Small intestine (tissue), 7 donors: ENCODE measurements around the gene CNGB1. TPM values are rescaled to one million over a fixed set of nuclear protein-coding genes. Genes with fewer than 3 reads are reported as not detected.
"Not testable (repeated sequence)": the region's sequence is repeated elsewhere in the genome, so short reads cannot be mapped to it uniquely, and the experiment has no call there.

Experiments
- DNase-seq, 2 donors: peaks; one replicate each; pipeline versions ENCODE4 v3.0.0 to v3.0.0-alpha.2; 2013
- FAIRE-seq: peaks from 2 replicates; lab custom pipeline; 2012; peaks lifted over from hg19 to GRCh38; lab: Jason Lieb, UNC
- H3K27ac ChIP-seq, 3 donors: one replicate each; pipeline ENCODE4 v1.5.1; 2013; ENCODE audit warnings: low read length in 2 of 3, mild to moderate bottlenecking in 2 of 3, control low read depth in 1 of 3, inconsistent platforms in 1 of 3, low read depth in 1 of 3, moderate library complexity in 1 of 3
- H3K27me3 ChIP-seq, 3 donors: one replicate each; pipeline ENCODE4 v1.6.1; 2013; ENCODE audit warnings: low read length in 3 of 3, inconsistent platforms in 1 of 3; ENCODE audit not compliant: control insufficient read depth in 3 of 3, insufficient read depth in 3 of 3
- H3K36me3 ChIP-seq, 3 donors: one replicate each; pipeline ENCODE4 v1.6.1; 2013; ENCODE audit warnings: low read length in 3 of 3, inconsistent platforms in 1 of 3, low read depth in 1 of 3, mild to moderate bottlenecking in 1 of 3, moderate library complexity in 1 of 3; ENCODE audit not compliant: control insufficient read depth in 3 of 3, insufficient read depth in 2 of 3
- H3K4me1 ChIP-seq, 3 donors: one replicate each; pipeline ENCODE4 v1.6.1; 2013; ENCODE audit warnings: low read length in 2 of 3, inconsistent platforms in 1 of 3, low read depth in 1 of 3, mild to moderate bottlenecking in 1 of 3, moderate library complexity in 1 of 3; ENCODE audit not compliant: control insufficient read depth in 3 of 3, insufficient read depth in 2 of 3
- H3K4me3 ChIP-seq, 3 donors: one replicate each; pipeline ENCODE4 v1.5.1; 2013; ENCODE audit warnings: low read length in 3 of 3, control low read depth in 1 of 3, inconsistent platforms in 1 of 3, low read depth in 1 of 3, mild to moderate bottlenecking in 1 of 3, moderate library complexity in 1 of 3
- H3K9me3 ChIP-seq, 2 donors: one replicate each; pipeline ENCODE4 v1.6.1; 2013; ENCODE audit warnings: low read depth in 1 of 2, low read length in 1 of 2; ENCODE audit not compliant: control insufficient read depth in 2 of 2, insufficient read depth in 1 of 2
- WGBS, 3 donors: extraction: QIAGEN DNeasy Blood & Tissue Kit; methylation state at CpG; one replicate each; pipeline ENCODE4 v1.1.7; 2013; 5-methylcytosine and 5-hydroxymethylcytosine counted together
- polyA plus RNA-seq, 4 donors: library from polyadenylated mRNA; stranded (reverse) in 3 of 4; unstranded in 1 of 4; fragments of 200-250 nt in 3 of 4; fragments of 120-200 nt in 1 of 4; gene quantifications; one replicate each; pipeline versions ENCODE4 v1.2.1 to v1.2.3, GENCODE V29; 2013
- donor health status: healthy with polysubstance abuse.
- donor health status: control.
- donor health status: control.
- donor health status: Bipolar disorder and iron deficiency.
- donor health status: healthy.

Gene CNGB1
- polyA plus RNA-seq, 4 donors: 1.3 to 1.7 TPM; not detected in 2

- 90 to 96% (median 95%) methylated on average over 11 of the region's 11 CpGs for WGBS, 3 donors
Measured at GRCh38 chr16:58009856-58010416, 39.0 kb upstream of the CNGB1 start.

GRCh38 chr16:58004736-58005135, 33.8 kb upstream of the CNGB1 start:
- not testable (repeated sequence) for H3K4me1 ChIP-seq, DNase-seq, H3K27me3 ChIP-seq, FAIRE-seq, H3K4me3 ChIP-seq, H3K27ac ChIP-seq, H3K9me3 ChIP-seq
- 83 to 97% (median 94%) methylated on average over 12 of the region's 12 CpGs for WGBS, 3 donors
- peaks cover 0 to 13% (median 0%) of the 10 kb centered on the region in 3 donors for H3K36me3 ChIP-seq

More at GRCh38 chr16:58009856-58010416, 39.0 kb upstream of the CNGB1 start:
- no peaks in the 10 kb centered on the region for H3K27me3 ChIP-seq
- no peak overlapping the region for H3K4me3 ChIP-seq
- H3K4me1 ChIP-seq: no peaks in the 10 kb centered on the region
- H3K27ac ChIP-seq: no peak overlapping the region
- FAIRE-seq (no peak), DNase-seq (no peak)
- peaks cover 0 to 32% (median 17%) of the 10 kb centered on the region in 3 donors for H3K36me3 ChIP-seq
- no peaks in the 10 kb centered on the region for H3K9me3 ChIP-seq

DNA sequence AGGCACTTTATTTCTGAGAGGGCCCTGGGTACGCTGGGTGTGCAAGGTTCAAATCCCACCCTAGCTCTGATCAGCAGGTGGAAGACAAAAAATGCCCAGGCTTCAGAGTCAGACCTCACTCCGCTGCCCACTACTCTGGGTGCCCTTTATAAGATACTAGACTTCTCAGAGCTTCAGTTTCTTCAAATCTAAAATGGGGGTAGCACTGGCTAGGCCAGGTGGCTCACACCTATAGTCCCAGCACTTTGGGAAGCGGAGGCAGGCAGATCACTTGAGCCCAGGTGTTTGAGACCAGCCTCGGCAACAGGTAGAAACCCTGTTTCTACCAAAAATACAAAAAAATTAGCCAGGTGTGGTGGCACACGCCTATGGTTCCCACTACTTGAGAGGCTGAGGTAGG, 32.0 kb upstream of the CNGB1 start:
- no peak for DNase-seq
- Histone ChIP-seq H3K27me3 (no peaks in the 10 kb centered on the region), H3K9me3 (no peaks in the 10 kb centered on the region), H3K4me1 (peaks cover 0 to 12% (median 0%) of the 10 kb centered on the region in 3 donors), H3K36me3 (peaks cover 0 to 18% (median 0%) of the 10 kb centered on the region in 3 donors), H3K27ac (no peak overlapping the region), H3K4me3 (no peak overlapping the region)
- WGBS, 3 donors: 92 to 95% (median 94%) methylated on average over 5 of the region's 5 CpGs
- FAIRE-seq: no peak

- 84 to 88% (median 85%) methylated on average over 9 of the region's 9 CpGs for WGBS, 3 donors
Measured at GRCh38 chr16:58002416-58002800, 31.5 kb upstream of the CNGB1 start.

DNA sequence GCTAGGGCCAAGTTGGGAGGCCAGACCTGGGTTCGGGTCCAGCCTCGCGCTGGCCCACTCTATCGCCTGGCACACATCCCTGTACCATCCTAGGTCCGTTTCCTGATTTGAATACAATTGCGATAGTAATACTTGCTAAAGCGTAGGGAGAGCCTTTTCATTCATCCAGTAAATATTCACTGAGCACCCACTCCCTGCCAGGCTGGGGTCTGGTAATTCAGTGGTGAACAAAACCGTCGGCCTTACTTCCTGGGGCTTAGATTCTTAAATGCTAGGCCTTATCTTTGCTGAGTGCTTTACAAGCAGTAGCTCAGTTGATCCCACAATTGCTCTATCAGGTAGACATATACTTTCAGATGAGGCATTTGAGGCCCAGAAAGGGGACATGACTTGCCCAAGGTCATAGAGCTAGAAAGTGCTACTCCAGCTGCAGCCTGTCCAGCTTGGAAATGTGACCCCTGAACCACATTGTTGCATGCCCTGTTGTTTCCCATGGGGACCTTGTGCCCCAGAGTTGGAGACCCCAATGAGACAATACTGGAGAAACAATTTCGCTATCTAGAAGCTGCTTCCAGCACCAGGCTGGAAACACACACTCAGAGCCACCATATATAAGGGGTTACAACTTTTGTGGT, 31.0 kb upstream of the CNGB1 start:
- no peaks in the 10 kb centered on the region for H3K27me3 ChIP-seq
- 28 to 39% (median 38%) methylated on average over 9 to 10 of the region's 10 CpGs for WGBS, 3 donors
- peaks cover 0 to 28% (median 0%) of the 10 kb centered on the region in 3 donors for H3K36me3 ChIP-seq
- no peaks in the 10 kb centered on the region for H3K9me3 ChIP-seq
- peaks cover 0 to 12% (median 0%) of the 10 kb centered on the region in 3 donors for H3K4me1 ChIP-seq
- no peak for FAIRE-seq
- H3K4me3 ChIP-seq: peak overlapping the region; percentile 78 to 89 (median 85)
- no peak overlapping the region for H3K27ac ChIP-seq
- peak in 1 of 2 donors; percentile 16 for DNase-seq

More at GRCh38 chr16:58002416-58002800, 31.5 kb upstream of the CNGB1 start:
- FAIRE-seq: no peak
- H3K9me3 ChIP-seq: no peaks in the 10 kb centered on the region
- H3K27ac ChIP-seq: no peak overlapping the region
- peaks cover 0 to 12% (median 0%) of the 10 kb centered on the region in 3 donors for H3K4me1 ChIP-seq
- peaks cover 0 to 23% (median 0%) of the 10 kb centered on the region in 3 donors for H3K36me3 ChIP-seq
- H3K4me3 ChIP-seq: no peak overlapping the region
- DNase-seq: no peak
- H3K27me3 ChIP-seq: no peaks in the 10 kb centered on the region

DNA sequence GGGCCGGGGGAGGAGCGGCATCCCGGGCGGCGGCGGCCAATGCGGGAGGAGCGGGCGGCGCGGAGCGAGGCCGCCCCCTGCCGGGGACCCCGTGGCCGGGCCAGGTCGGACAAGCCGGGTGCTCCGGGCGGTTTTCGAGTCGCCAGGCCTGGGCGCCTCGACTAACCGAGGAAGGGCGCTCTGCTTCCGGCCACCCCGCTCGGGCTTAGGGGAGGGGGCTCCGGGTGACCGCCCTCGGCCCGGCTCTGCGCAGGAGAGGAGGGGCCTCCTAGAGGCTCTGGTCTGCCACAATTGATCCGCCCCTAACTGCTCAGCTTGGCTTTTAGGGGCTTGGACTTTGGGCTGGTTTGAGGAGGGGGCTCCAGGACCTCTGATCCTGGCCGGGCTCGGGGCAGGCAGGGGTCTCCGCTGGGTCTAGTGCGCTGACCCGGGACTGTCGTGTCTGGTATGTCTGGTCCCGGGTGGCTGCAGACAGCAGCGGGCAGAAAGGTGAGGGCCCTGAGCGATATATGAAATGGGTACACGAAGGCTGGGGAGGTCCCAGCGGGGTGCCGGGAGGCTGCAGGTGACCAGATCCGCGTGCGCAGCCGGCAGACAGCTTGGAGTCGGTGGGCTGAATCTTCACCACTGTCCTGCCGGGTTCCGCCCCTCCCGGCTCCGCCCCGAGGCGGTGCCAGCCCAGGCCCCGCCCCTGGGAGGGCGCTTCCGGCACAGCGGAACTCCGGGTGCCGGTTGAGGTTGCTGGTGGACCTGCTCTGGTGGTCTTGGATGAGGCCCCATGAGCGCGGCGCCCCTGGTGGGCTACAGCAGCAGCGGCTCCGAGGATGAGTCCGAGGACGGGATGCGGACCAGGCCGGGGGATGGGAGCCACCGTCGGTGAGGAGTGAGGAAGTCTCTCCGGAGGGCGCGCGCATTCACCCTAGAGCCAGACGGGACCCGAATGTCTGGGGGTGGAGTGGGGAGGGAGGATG, 30.1 kb upstream of the CNGB1 start, which contains the start of gene USB1:
USB1 (plus strand) TSS at position 702 of the 971 bp plus-strand sequence; CDS start at position 779, 77 bp downstream.
- Histone ChIP-seq H3K4me3 (peak within 1 kb of the TSS; percentile 78 to 89 (median 85)), H3K9me3 (no peaks in the 10 kb centered on the region), H3K36me3 (peaks cover 0 to 38% (median 0%) of the 10 kb centered on the region in 3 donors), H3K27me3 (no peaks in the 10 kb centered on the region), H3K27ac (peak within 1 kb of the TSS; percentile 82 to 88 (median 85)), H3K4me1 (peaks cover 0 to 12% (median 0%) of the 10 kb centered on the region in 3 donors)
- peak; percentile 82 to 93 for DNase-seq
- FAIRE-seq: no peak
- WGBS, 3 donors: 0 to 1% (median 1%) methylated on average over 61 to 81 of the region's 81 CpGs

DNA sequence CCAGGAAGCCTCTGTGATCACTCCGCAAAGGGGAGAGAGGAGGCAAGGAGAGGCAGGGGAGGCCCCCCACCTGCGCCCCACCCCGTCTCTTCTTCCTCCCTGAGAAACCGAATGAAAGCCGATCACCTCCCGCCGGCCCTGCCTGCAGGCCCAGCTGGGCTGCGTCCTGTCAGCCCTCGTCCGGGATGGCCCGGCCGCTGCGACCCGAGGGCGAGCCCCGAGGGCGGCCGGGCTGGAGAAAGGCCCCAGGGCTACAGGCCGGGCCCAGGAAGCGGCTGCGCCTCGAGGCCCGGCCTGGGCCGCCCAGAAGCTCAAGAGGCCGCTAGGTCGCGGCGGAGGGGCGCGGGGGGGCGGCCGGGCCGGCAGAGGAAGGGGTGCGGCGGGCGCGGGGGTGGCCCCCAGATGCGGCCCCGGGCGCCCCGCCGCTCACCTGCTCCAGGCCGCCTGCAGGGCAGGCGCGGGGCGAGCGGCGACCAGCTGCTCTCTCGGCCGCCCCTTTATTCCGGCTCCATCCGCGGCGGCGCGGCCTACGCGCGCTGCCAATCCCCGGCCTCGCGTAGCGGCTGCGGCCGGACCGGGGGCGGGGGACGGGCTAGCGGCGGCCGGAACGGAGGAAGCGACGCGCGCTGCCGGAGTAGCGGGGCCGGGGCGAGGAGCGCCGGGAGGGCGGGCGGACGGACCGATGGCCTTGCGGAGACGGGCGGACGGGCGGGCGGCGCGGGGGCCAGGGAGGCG, 29.2 kb upstream of the CNGB1 start, which contains the start of gene ZNF319:
ZNF319 (minus strand) TSS at position 702 of the 735 bp plus-strand sequence. CDS start 2,407 bp downstream, outside the sequence.
- Histone ChIP-seq H3K4me1 (peaks cover 0 to 12% (median 0%) of the 10 kb centered on the region in 3 donors), H3K4me3 (peak within 1 kb of the TSS; percentile 78 to 89 (median 85)), H3K9me3 (no peaks in the 10 kb centered on the region), H3K27me3 (no peaks in the 10 kb centered on the region), H3K27ac (peak within 1 kb of the TSS; percentile 82 to 88 (median 85)), H3K36me3 (peaks cover 0 to 46% (median 0%) of the 10 kb centered on the region in 3 donors)
- peak in 1 of 2 donors; percentile 16 for DNase-seq
- no peak for FAIRE-seq
- WGBS, 3 donors: 0 to 1% (median 1%) methylated on average over 49 to 95 of the region's 95 CpGs
